Thoracic aorta (tissue), 2 donors: ENCODE data around the gene PLEKHA3. TPM values are rescaled to one million over a fixed set of nuclear protein-coding genes. Genes with fewer than 3 reads are reported as not detected.
"Not testable (repeated sequence)": the region's sequence is repeated elsewhere in the genome, so short reads cannot be mapped to it uniquely, and the experiment has no call there.

Source experiments
- ATAC-seq: fragments of 150-250 bp; one replicate; pipeline ENCODE4 v1.8.0; 2017; ENCODE audit warnings: low read depth; ENCODE audit not compliant: insufficient number of reproducible peaks, low FRiP score
- DNase-seq: peaks from one replicate; pipeline ENCODE4 v3.0.0-alpha.2; 2020; ENCODE audit warnings: low spot score
- H3K27ac ChIP-seq, 2 donors: fragments of 200-600 bp; sonication (generic); 1 replicate in 1 of 2; 2 replicates in 1 of 2; pipeline ENCODE4 v1.5.1; 2016; ENCODE audit warnings: mild to moderate bottlenecking in 2 of 2, moderate library complexity in 2 of 2
- H3K27me3 ChIP-seq: fragments of 200-600 bp; sonication (generic); replicated peaks from 2 replicates; pipeline ENCODE4 v1.6.0; 2016; ENCODE audit warnings: mild to moderate bottlenecking; ENCODE audit not compliant: insufficient read depth
- H3K36me3 ChIP-seq: fragments of 200-600 bp; sonication (generic); one replicate; pipeline ENCODE4 v1.5.1; 2016
- H3K4me1 ChIP-seq, 2 donors: fragments of 200-600 bp; sonication (generic); 1 replicate in 1 of 2; 2 replicates in 1 of 2; pipeline versions ENCODE4 v1.5.1 to v1.6.0; 2016; ENCODE audit warnings: low read depth in 2 of 2, mild to moderate bottlenecking in 1 of 2; ENCODE audit not compliant: control insufficient read depth in 1 of 2
- H3K4me3 ChIP-seq: fragments of 200-600 bp; sonication (generic); 2 replicates; pipeline ENCODE4 v1.5.1; 2016; ENCODE audit warnings: mild to moderate bottlenecking
- H3K9me3 ChIP-seq: fragments of 200-600 bp; sonication (generic); 2 replicates; pipeline ENCODE4 v1.5.1; 2016
- total RNA-seq, 2 donors: library from RNA; depleted of rRNA; stranded (reverse); fragments of >200 nt; gene quantifications; one replicate each; pipeline versions ENCODE4 v1.1.0 to v1.2.3, GENCODE V29; 2016
- TF ChIP-seq, protein P1 (sequence below): fragments of 200-600 bp; sonication (generic); IDR thresholded peaks from one replicate; pipeline ENCODE4 v1.5.1; 2019; ENCODE audit warnings: antibody characterized with exemption

The PLEKHA3 gene
- total RNA-seq, 2 donors from 2014 or later, result 9.7 to 22.5 TPM

DNA sequence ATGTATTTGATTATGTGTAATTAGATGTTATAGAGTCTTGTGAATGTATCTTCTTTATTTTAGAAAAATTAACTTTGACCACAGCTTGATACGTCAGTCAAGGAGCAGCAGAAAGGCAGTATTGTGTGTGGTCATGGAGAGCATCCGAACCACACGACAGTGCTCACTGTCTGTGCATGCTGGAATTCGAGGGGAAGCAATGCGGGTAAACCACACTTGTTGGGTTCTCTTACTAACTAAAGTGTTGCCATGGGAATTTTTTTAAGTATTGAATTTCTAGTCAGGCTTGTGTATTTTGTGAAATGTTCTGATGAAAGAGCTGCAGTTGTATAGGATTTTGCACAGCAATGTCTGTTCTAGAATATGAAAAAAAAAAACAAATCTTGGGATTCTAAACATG is 24.3 kb upstream of the PLEKHA3 start:
- no peaks in the 10 kb centered on the region for H3K27me3 ChIP-seq
- no peaks in the 10 kb centered on the region for H3K9me3 ChIP-seq
- DNase-seq, result no peak
- no peak overlapping the region for H3K27ac ChIP-seq
- TF ChIP-seq, protein P1, sequence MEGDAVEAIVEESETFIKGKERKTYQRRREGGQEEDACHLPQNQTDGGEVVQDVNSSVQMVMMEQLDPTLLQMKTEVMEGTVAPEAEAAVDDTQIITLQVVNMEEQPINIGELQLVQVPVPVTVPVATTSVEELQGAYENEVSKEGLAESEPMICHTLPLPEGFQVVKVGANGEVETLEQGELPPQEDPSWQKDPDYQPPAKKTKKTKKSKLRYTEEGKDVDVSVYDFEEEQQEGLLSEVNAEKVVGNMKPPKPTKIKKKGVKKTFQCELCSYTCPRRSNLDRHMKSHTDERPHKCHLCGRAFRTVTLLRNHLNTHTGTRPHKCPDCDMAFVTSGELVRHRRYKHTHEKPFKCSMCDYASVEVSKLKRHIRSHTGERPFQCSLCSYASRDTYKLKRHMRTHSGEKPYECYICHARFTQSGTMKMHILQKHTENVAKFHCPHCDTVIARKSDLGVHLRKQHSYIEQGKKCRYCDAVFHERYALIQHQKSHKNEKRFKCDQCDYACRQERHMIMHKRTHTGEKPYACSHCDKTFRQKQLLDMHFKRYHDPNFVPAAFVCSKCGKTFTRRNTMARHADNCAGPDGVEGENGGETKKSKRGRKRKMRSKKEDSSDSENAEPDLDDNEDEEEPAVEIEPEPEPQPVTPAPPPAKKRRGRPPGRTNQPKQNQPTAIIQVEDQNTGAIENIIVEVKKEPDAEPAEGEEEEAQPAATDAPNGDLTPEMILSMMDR, result no peak
- H3K4me1 ChIP-seq, result peaks cover 0 to 6% of the 10 kb centered on the region in 2 donors
- H3K4me3 ChIP-seq, result no peak overlapping the region
- ATAC-seq, result no peak
- H3K36me3 ChIP-seq, result no peaks in the 10 kb centered on the region

DNA sequence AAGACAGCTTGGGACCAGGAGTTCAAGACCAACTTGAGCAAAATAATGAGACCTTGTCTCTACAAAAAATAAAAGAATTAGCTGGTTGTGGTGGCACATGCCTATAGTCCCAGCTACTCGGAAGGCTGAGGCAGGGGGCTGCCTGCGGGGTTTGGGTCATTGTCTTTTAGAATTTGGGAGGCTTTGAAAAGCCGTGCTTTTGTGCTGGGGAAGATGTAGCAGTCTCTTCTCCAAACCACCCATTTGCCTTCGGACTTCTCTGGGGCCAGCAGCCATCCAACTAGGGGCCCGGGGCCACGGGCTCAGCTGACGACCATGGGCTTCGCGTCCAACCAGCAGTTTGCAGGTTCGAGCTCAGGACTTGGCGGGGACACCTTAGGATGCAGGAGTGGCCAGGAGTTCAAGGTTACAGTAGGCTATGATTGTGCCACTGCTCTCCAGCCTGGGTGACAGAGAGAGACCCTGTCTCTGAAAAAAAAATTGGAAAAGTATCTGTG is 22.8 kb upstream of the PLEKHA3 start:
- Histone ChIP-seq H3K27ac (no peak overlapping the region), H3K36me3 (no peaks in the 10 kb centered on the region), H3K4me3 (no peak overlapping the region), H3K9me3 (no peaks in the 10 kb centered on the region), H3K27me3 (no peaks in the 10 kb centered on the region), H3K4me1 (no peaks in the 10 kb centered on the region)
- ATAC-seq (no peak), DNase-seq (no peak)
- TF ChIP-seq, protein P1, result no peak

DNA sequence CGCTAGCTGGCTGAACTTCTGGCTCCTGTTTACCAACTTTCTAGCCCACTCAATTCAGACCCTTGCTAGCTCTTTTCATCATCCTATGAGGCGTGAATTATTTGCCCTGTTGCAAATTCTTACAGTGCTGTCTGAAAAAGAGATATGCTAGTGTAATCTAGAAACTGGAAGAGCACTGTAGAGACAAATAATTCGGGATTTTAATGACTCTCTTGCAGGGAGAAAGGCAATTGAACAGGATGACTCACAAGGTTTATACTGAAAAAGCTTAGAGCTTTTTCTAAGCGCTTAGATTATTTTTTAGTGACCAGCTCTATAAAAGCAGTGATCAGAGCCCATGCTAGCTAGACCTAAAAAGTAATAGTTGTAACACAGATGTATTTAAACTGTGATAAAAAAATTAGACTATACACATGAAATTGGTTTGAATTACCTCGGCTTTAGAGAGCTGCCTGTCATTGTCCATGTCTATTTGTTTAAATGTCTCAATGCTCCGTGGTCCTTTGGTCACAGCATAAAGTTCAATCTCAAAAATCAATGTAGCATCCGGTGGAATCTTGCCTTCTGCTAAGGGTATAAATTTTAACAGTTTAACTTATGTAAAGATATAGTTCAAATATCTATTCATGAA is 10.9 kb upstream of the PLEKHA3 start:
- Histone ChIP-seq H3K27ac (no peak overlapping the region), H3K4me1 (peaks cover 0 to 5% of the 10 kb centered on the region in 2 donors), H3K36me3 (peaks cover 4% of the 10 kb centered on the region), H3K27me3 (no peaks in the 10 kb centered on the region), H3K4me3 (no peak overlapping the region), H3K9me3 (no peaks in the 10 kb centered on the region)
- no peak for DNase-seq
- TF ChIP-seq, protein P1, result no peak
- no peak for ATAC-seq

DNA sequence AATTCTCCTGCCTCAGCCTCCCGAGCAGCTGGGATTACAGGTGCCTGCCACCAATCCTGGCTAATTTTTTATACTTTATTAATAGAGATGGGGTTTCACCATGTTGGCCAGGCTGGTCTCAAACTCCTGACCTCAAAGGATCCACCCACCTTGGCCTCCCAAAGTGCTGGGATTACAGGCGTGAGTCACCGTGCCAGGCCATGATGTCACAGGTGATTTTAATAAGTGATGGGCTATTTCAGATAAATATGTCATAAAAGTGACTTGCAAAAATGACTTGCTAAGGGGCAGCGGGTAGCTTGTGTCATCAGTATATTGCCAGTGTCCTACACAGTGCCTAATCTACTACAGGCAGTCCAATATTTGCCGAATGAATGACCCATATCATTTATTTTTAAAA is 8.9 kb upstream of the PLEKHA3 start:
- H3K27ac ChIP-seq, H3K4me3 ChIP-seq, H3K36me3 ChIP-seq, DNase-seq, ATAC-seq, H3K27me3 ChIP-seq, H3K4me1 ChIP-seq, H3K9me3 ChIP-seq: not testable (repeated sequence)

DNA sequence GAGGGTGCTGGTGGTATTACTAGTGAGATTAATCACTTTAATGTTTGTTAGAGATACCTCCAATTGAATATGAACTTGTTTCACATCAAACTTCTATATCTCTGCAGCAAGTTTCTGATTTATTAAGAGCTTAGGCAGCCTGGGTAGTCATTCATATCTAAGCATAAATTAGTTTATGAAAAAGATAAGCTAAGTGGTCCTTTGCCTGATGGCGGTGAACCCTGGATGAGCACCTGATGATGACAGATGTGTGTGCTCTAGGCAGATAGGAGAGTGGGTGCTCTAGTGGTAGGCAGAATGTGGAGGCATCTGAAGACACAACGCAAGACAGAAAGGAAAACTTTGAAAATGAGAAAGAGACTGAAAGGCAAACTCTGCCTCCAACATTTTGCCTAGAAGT is 6.9 kb upstream of the PLEKHA3 start:
- no peaks in the 10 kb centered on the region for H3K27me3 ChIP-seq
- no peaks in the 10 kb centered on the region for H3K9me3 ChIP-seq
- ATAC-seq, result no peak
- H3K4me3 ChIP-seq, result no peak overlapping the region
- H3K27ac ChIP-seq, result no peak overlapping the region
- TF ChIP-seq, protein P1, result no peak
- DNase-seq, result no peak
- H3K36me3 ChIP-seq, result peaks cover 4% of the 10 kb centered on the region
- H3K4me1 ChIP-seq, result peaks cover 13 to 18% of the 10 kb centered on the region in 2 donors

DNA sequence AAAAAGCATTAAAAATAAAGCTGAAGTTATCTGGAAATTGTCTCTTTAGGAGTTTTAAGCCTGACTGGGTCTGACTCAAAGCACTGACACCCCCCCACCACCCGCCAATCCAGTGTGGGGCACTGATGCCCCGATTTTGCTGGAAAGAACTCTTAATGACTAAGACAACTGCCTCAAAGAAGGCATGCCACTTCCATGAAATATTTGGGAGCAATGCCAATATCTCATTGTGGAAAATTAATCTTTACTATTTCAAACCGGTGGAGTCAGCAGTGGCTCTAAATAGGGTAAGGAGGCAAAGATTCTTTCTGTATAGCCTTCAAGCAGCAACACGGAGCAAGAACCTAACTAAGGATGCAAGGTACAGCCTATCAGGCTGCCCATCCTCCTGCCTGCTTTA is 6.3 kb upstream of the PLEKHA3 start:
- Histone ChIP-seq H3K4me3 (no peak overlapping the region), H3K9me3 (no peaks in the 10 kb centered on the region), H3K36me3 (peaks cover 3% of the 10 kb centered on the region), H3K27ac (no peak overlapping the region), H3K4me1 (peaks cover 13 to 18% of the 10 kb centered on the region in 2 donors), H3K27me3 (no peaks in the 10 kb centered on the region)
- DNase-seq (no peak), ATAC-seq (no peak)
- TF ChIP-seq, protein P1, result no peak
